Mucosa of descending colon (tissue), 3 donors: Measurements from ENCODE around the gene CD164L2. TPM values are rescaled to one million over a fixed set of nuclear protein-coding genes. Genes with fewer than 3 reads are reported as not detected.
A peak's percentile ranks its signal among the peaks of the same experiment; 100 is the strongest.

ENCODE experiments used
- ATAC-seq: fragments of 200-7000 bp; cut with Tn5 transposase; one replicate; pipeline ENCODE4 v1.9.1; 2020; ENCODE audit warnings: mild to moderate bottlenecking, moderate library complexity
- DNase-seq, 3 donors: peaks; one replicate each; pipeline ENCODE4 v3.0.0-alpha.2; 2020
- H3K36me3 ChIP-seq: fragments of 200-600 bp; one replicate; pipeline ENCODE4 v1.8.0; 2021; ENCODE audit warnings: low read depth, mild to moderate bottlenecking
- H3K4me1 ChIP-seq: fragments of 200-600 bp; one replicate; pipeline ENCODE4 v1.8.0; 2021; ENCODE audit warnings: low read depth, mild to moderate bottlenecking
- H3K4me3 ChIP-seq: fragments of 200-600 bp; one replicate; pipeline ENCODE4 v1.8.0; 2021; ENCODE audit warnings: mild to moderate bottlenecking
- H3K9me3 ChIP-seq: fragments of 200-600 bp; one replicate; pipeline ENCODE4 v1.8.0; 2021; ENCODE audit warnings: mild to moderate bottlenecking
- CTCF ChIP-seq: fragments of 200-600 bp; IDR thresholded peaks from one replicate; pipeline ENCODE4 v1.8.0; 2022; ENCODE audit warnings: antibody characterized with exemption, mild to moderate bottlenecking
- intact Hi-C, 2 donors: fragments of 100-400 bp; cut with DNase I in 1 of 2; cut with micrococcal nuclease in 1 of 2; formaldehyde crosslinking; loops; one replicate each; pipeline versions ENCODE4 v1.11.0 to v1.11.1; 2022; cut with DNase I, micrococcal nuclease
- total RNA-seq, 3 donors: library from RNA; stranded (reverse); fragmentation: NEBNext Ultra II Directional in 2 of 3; extraction: Animal tissue kit (Norgen Biotek cat#: 25700) in 2 of 3; gene quantifications; one replicate each; pipeline versions ENCODE4 v1.2.1 to v1.2.4, GENCODE V29; 2021 to 2023
- donor health status: DM: no; HTN: no; CAD: no; lungs with moderate emphysema.
- donor health status: DM: no; HTN: no; CAD: no.
- donor health status: DM: no; HTN: yes; CAD: no.

CD164L2 gene
- total RNA-seq, 3 donors from 2014 or later = 0.29 to 1.3 (median 0.51) TPM

- DNase-seq (peak in 2 of 3 donors; percentile 59 to 78), ATAC-seq (peak; percentile 33)
- no peak overlapping the region for H3K4me3 ChIP-seq
- no peaks in the 10 kb centered on the region for H3K9me3 ChIP-seq
- no peaks in the 10 kb centered on the region for H3K36me3 ChIP-seq
- intact Hi-C loops = loop anchor here in 1 of 2 donors (5.0 kb wide), 1 partner anchor 199 kb away; the partner anchor contains the start of gene AHDC1
- no peak for TF ChIP-seq CTCF
- peaks cover 29% of the 10 kb centered on the region for H3K4me1 ChIP-seq
Observed at GRCh38 chr1:27403065-27403726, 20.1 kb upstream of the CD164L2 start.

GRCh38 chr1:27402349-27402754 is 19.2 kb upstream of the CD164L2 start:
- DNase-seq (peak; percentile 80 to 83 (median 83)), ATAC-seq (peak; percentile 75)
- Histone ChIP-seq H3K4me3 (no peak overlapping the region), H3K4me1 (peaks cover 32% of the 10 kb centered on the region), H3K9me3 (no peaks in the 10 kb centered on the region), H3K36me3 (no peaks in the 10 kb centered on the region)
- intact Hi-C loops = loop anchor here in 1 of 2 donors (5.0 kb wide), 1 partner anchor 200 kb away; the partner anchor contains the start of gene AHDC1
- peak; percentile 49 for TF ChIP-seq CTCF

GRCh38 chr1:27400963-27401341 is 17.8 kb upstream of the CD164L2 start:
- Histone ChIP-seq H3K9me3 (no peaks in the 10 kb centered on the region), H3K4me3 (no peak overlapping the region), H3K4me1 (peaks cover 25% of the 10 kb centered on the region), H3K36me3 (no peaks in the 10 kb centered on the region)
- DNase-seq = no peak
- no peak for ATAC-seq
- intact Hi-C loops = loop anchor here in 1 of 2 donors (5.0 kb wide), 1 partner anchor 201 kb away; the partner anchor contains the start of gene AHDC1
- TF ChIP-seq CTCF = no peak

GRCh38 chr1:27400082-27400962 is 17.2 kb upstream of the CD164L2 start:
- Histone ChIP-seq H3K4me1 (peaks cover 25% of the 10 kb centered on the region), H3K9me3 (no peaks in the 10 kb centered on the region), H3K36me3 (no peaks in the 10 kb centered on the region), H3K4me3 (no peak overlapping the region)
- TF ChIP-seq CTCF = no peak
- ATAC-seq (no peak), DNase-seq (no peak)
- intact Hi-C loops = loop anchor here in 1 of 2 donors (5.0 kb wide), 1 partner anchor 202 kb away; the partner anchor contains the start of gene AHDC1

GRCh38 chr1:27399251-27400025 is 16.3 kb upstream of the CD164L2 start:
- no peak overlapping the region for H3K4me3 ChIP-seq
- ATAC-seq = no peak
- H3K9me3 ChIP-seq = no peaks in the 10 kb centered on the region
- no peak for TF ChIP-seq CTCF
- H3K36me3 ChIP-seq = no peaks in the 10 kb centered on the region
- no peak for DNase-seq
- intact Hi-C loops = loop anchor here in 1 of 2 donors (5.0 kb wide), 1 partner anchor 203 kb away; the partner anchor contains the start of gene AHDC1
- H3K4me1 ChIP-seq = peaks cover 21% of the 10 kb centered on the region
